Brain microvascular endothelial cell (primary cell): ENCODE measurements around the gene NFIC.
"Not testable (repeated sequence)": the region's sequence is repeated elsewhere in the genome, so short reads cannot be mapped to it uniquely, and the experiment has no call there.

Experiments
- DNase-seq: peaks from one replicate; pipeline ENCODE4 v3.0.0-alpha.2; 2020
- H3K27ac ChIP-seq: fragments of 250-450 bp; sonication (Bioruptor Pico); 2 replicates; pipeline ENCODE4 v1.5.1; 2020; ENCODE audit warnings: mild to moderate bottlenecking, moderate library complexity
- H3K27me3 ChIP-seq: fragments of 250-450 bp; sonication (Bioruptor Pico); replicated peaks from 2 replicates; pipeline ENCODE4 v1.5.1; 2020; ENCODE audit warnings: mild to moderate bottlenecking
- H3K36me3 ChIP-seq: fragments of 250-450 bp; sonication (Bioruptor Pico); replicated peaks from 2 replicates; pipeline ENCODE4 v1.5.1; 2020; ENCODE audit warnings: mild to moderate bottlenecking
- H3K4me3 ChIP-seq: 2 replicates; pipeline ENCODE4 v1.5.1; 2011; ENCODE audit warnings: low read depth, mild to moderate bottlenecking, control low read depth, low read length, moderate library complexity
- CTCF ChIP-seq: IDR thresholded peaks from 2 replicates; pipeline ENCODE4 v1.5.1; 2011; ENCODE audit warnings: low read depth, mild to moderate bottlenecking, moderate library complexity, low read length, control low read depth, inconsistent platforms; ENCODE audit errors: missing control alignments
- in situ Hi-C: cut with HindIII; loops from 2 replicates; pipeline ENCODE4 v1.10.0; 2017; ENCODE audit warnings: low sequenced_read_pairs, low pct_ligation_motif_present

NFIC gene

GRCh38 chr19:3346677-3347353 lies 19.6 kb upstream of the NFIC start:
- H3K36me3 ChIP-seq = no peaks in the 10 kb centered on the region
- in situ Hi-C loops = no loop called here
- H3K4me3 ChIP-seq = peak overlapping the region; percentile 17
- H3K27ac ChIP-seq = no peak overlapping the region
- no peak for TF ChIP-seq CTCF
- no peak for DNase-seq
- no peaks in the 10 kb centered on the region for H3K27me3 ChIP-seq

- Histone ChIP-seq H3K27me3 (no peaks in the 10 kb centered on the region), H3K36me3 (no peaks in the 10 kb centered on the region), H3K27ac (no peak overlapping the region), H3K4me3 (no peak overlapping the region)
- no peak for DNase-seq
- no peak for TF ChIP-seq CTCF
- in situ Hi-C loops = no loop called here
Measured at GRCh38 chr19:3348042-3348441, 18.3 kb upstream of the NFIC start.

- in situ Hi-C loops = not testable (repeated sequence)
Measured at GRCh38 chr19:3348469-3348868, 17.9 kb upstream of the NFIC start.

GRCh38 chr19:3350014-3350663 lies 16.2 kb upstream of the NFIC start:
- Histone ChIP-seq H3K4me3 (no peak overlapping the region), H3K36me3 (no peaks in the 10 kb centered on the region), H3K27me3 (no peaks in the 10 kb centered on the region), H3K27ac (no peak overlapping the region)
- TF ChIP-seq CTCF = no peak
- DNase-seq = no peak
- in situ Hi-C loops = no loop called here

More at GRCh38 chr19:3348469-3348868, 17.9 kb upstream of the NFIC start:
- DNase-seq, H3K27ac ChIP-seq, H3K27me3 ChIP-seq, H3K4me3 ChIP-seq, H3K36me3 ChIP-seq: not testable (repeated sequence)

- no peak overlapping the region for H3K4me3 ChIP-seq
- no peaks in the 10 kb centered on the region for H3K36me3 ChIP-seq
- H3K27ac ChIP-seq = no peak overlapping the region
- DNase-seq = no peak
- TF ChIP-seq CTCF = no peak
- H3K27me3 ChIP-seq = no peaks in the 10 kb centered on the region
- in situ Hi-C loops = no loop called here
Measured at GRCh38 chr19:3351702-3352447, 14.5 kb upstream of the NFIC start.

GRCh38 chr19:3353493-3353892 lies 12.9 kb upstream of the NFIC start:
- no peak for TF ChIP-seq CTCF
- Histone ChIP-seq H3K27me3 (no peaks in the 10 kb centered on the region), H3K27ac (no peak overlapping the region), H3K36me3 (no peaks in the 10 kb centered on the region), H3K4me3 (no peak overlapping the region)
- no peak for DNase-seq
- in situ Hi-C loops = no loop called here
